M059J (cell line): ENCODE results near the gene TAOK3. TPM values are rescaled to one million over a fixed set of nuclear protein-coding genes. Genes with fewer than 3 reads are reported as not detected.
A peak's percentile ranks its signal among the peaks of the same experiment; 100 is the strongest.
"Not testable (repeated sequence)": the region's sequence is repeated elsewhere in the genome, so short reads cannot be mapped to it uniquely, and the experiment has no call there.

Experiments used
- DNase-seq: peaks from one replicate; pipeline ENCODE4 v3.0.0-alpha.2; 2012; ENCODE audit warnings: low read depth
- total RNA-seq: library from RNA; depleted of rRNA; stranded (reverse); fragments of >200 nt; shearing (Covaris generic); gene quantifications from 2 replicates; pipeline ENCODE4 v1.2.3, GENCODE V29; 2014; rRNA removed

TAOK3 gene
- 21.9 and 24.7 TPM in 2 replicates for total RNA-seq

DNA sequence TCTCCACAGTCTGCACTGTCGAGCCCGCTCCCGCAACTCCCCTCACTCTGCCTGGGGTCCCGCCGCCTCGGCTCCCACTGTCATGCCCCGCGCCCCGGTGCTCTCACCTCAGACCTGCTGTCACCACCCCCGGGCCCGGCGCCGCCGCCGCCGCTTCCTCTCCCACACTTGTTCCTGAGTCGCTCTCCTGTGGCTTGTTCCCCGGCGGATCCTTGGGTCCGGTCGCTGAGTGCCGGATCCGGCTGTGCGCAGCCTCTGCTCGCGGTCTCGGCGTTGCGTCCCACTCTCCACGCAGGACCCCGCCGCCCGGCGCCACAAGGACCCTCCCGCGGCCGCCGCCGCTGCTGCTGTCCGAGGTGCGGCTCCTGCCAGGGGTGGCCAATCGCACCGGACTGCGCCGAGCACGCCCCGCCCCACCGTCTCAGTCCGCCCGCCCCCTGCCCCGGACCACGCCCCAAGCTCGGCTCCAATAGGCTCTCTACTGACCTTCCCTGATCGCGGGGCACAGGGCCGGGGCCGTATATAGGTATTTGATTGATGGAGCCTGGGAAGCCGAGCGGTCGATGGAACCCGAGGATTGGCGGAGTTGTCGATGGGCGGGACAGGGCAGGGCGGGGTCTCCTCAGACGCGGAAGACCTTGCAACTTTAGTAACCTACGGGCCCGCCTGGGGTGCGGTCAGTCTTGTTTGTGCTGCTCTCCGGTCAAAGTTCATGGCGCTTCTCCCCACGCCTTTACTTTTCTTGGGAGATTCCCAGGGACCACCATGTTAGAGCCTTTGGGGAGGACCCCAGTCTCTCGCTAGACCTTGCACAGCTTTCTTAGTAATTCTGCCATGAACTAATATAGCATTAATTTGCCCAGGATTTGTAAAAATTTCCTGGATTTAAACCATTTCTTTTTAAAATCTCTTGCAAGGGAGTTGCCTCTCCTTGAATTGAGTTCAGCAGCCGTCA lies at the start of gene TAOK3:
Gene TAOK3 (minus strand): TSS at position 367 of the 955 bp plus-strand sequence. CDS start 117,340 bp downstream, outside the sequence.
- DNase-seq: peak; percentile 95

GRCh38 chr12:118420673-118421072 lies 48.0 kb upstream of the TAOK3 start:
- no peak for DNase-seq

GRCh38 chr12:118418385-118419057 lies 45.8 kb upstream of the TAOK3 start:
- peak; percentile 9 for DNase-seq

- no peak for DNase-seq
Measured at GRCh38 chr12:118417942-118418341, 45.2 kb upstream of the TAOK3 start.

DNA sequence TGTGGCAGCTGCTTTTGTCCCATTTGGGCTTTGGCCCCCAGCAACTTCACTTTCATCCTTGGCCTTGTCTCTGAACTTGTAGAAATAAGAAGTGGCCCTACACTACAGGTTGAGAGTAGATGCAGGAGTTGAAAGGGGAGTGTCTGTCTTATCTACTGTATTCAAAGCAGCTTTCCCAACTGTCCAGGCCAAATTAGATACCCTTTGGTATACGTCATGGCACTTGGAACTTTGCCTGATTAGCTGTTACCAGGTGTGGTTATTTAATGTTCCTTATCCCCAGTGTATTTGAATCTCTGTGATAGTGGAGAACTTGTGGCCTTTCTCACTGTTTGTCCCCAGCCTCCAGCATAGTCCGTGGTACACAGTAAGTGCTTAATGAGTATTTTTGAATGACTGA lies 37.1 kb upstream of the TAOK3 start:
- DNase-seq: no peak

DNA sequence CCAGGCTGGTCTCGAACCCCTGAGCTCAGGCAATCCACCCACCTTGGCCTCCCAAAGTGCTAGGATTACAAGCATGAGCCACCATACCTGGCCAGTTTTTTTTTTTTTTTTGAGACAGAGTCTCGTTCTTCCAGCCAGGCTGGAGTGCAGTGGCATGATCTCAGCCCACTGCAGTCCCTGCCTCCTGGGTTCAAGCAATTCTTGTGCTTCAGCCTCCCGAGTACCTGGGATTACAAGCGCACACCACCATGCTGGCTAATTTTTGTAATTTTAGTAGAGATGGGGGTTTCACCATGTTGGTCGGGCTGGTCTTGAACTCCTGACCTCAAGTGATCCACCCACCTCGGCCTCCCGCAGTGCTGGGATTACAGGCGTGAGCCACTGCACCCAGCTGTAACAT lies 35.5 kb upstream of the TAOK3 start:
- DNase-seq: not testable (repeated sequence)

DNA sequence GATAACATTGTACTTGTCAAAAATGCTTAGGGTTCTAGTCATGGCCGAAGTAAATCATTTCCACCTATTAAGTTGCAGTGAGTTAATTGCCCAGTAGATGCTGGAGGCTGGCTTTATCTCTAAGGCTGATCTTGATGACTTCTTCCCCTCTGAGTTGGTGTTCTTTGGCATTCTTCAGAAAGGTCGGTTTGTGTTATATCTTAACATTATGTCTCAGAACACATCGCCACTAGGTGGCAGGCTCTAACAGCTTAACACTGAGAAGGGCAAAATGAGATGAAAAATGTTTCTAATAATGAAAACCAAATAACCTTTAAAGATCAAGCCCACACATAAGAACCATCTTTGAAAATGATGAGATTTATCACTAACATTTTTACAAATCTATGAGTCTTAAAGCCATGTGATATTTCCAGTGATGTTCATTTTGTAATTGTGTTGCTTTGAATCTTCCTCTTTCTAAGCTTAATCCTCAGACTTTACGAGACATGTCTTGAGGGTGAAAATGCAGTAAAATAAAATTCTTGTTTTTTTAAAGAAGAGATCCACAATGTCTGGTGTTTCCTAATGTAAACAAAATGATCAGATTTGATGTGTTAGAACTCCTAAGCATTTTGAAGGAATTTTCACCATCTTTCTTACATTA lies 32.3 kb upstream of the TAOK3 start:
- peak; percentile 75 for DNase-seq

GRCh38 chr12:118402251-118402650 lies 29.5 kb upstream of the TAOK3 start:
- DNase-seq: peak; percentile 67

DNA sequence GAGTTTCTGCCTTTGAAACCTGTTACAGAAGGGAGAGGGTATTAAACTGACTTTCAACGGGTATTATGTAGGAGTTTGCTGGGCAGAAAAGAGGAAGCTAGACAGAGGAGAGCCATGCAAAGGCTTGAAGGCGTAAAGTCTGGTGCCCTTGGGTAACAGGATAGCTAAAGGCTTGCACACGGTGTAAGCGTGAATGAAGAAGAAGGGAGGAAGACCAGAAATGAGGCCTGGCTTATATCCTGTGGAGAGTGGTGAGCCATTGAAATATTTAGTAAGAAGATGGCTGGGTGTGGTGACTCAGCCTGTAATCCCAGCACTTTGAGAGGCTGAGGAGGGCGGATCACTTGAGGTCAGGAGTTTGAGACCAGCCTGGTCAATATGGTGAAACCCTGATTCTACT lies 26.2 kb upstream of the TAOK3 start:
- no peak for DNase-seq

DNA sequence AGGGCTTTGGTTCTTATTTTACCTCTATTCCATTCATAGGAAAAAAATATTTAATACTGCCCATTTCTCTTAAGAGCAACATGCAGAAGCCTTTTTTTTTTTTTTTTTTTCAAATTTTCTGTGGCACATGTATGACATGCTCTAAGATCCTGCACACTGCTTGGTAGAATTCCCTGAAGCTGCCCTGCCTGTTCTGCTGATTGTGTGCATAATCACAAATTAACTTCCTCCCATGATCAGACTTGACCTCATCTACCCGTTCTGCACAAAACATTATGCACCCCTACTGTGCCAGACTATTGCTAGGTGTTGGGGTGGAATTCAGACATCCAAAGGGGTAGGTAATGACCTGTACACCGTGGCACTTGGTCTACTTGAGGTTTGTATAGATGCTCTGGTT lies 25.8 kb upstream of the TAOK3 start:
- DNase-seq: no peak

DNA sequence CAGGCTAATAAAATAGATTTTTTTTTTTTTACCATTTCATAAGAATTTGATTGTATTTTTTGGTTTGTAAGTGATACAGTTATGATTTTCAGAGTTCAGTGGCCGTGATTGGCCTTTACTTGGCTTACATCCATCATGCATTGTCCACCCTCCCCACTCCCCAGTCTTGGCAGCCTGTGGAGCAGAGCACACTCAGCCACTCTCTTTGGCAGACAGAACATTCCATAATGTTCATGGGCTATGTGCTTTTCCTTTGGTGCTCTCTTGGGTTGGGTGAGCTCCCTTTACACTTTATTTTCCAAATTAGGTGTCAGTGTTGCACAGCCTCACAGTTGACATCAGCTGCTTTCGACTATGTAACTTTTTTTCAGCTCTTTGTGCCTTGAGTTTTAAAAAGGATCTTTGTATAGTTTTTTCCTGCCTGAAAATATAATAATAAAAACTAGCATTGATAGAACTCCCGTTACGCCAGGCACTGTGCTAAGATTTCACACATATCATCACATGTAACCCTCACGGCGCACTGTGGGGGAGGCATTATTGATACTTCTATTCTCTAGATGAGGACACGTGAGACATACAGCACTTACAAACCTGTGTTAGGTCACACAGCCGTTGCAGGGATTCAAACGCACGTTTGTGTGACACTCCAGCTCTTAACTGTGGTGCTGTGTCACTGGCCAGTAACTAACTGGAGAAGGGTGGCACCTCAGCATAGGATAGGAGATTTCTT lies 25.2 kb upstream of the TAOK3 start:
- DNase-seq: no peak

DNA sequence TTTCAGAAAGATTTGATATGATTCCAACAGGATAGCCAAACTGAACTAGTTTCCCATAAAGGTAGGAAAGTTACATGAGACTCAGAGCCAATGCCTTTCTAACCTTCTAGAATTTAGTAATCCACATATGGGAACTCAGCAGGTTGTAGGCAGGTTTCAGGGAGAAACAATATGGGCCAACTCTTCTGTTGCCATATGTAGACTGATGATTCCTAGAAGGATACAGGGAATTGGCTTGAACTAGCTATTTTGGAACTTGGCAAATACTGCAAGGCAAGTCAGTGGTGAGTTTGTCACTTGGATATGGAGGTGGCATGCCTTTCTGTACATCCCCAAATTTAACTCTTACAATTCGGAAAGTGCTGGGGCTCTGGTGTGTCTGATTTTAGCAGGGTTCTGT lies 19.1 kb upstream of the TAOK3 start:
- no peak for DNase-seq

GRCh38 chr12:118391424-118391823 lies 18.7 kb upstream of the TAOK3 start:
- DNase-seq: no peak

- peak; percentile 62 for DNase-seq
Measured at GRCh38 chr12:118377884-118378470, 5.3 kb upstream of the TAOK3 start.

GRCh38 chr12:118377021-118377883 lies 4.5 kb upstream of the TAOK3 start:
- no peak for DNase-seq

DNA sequence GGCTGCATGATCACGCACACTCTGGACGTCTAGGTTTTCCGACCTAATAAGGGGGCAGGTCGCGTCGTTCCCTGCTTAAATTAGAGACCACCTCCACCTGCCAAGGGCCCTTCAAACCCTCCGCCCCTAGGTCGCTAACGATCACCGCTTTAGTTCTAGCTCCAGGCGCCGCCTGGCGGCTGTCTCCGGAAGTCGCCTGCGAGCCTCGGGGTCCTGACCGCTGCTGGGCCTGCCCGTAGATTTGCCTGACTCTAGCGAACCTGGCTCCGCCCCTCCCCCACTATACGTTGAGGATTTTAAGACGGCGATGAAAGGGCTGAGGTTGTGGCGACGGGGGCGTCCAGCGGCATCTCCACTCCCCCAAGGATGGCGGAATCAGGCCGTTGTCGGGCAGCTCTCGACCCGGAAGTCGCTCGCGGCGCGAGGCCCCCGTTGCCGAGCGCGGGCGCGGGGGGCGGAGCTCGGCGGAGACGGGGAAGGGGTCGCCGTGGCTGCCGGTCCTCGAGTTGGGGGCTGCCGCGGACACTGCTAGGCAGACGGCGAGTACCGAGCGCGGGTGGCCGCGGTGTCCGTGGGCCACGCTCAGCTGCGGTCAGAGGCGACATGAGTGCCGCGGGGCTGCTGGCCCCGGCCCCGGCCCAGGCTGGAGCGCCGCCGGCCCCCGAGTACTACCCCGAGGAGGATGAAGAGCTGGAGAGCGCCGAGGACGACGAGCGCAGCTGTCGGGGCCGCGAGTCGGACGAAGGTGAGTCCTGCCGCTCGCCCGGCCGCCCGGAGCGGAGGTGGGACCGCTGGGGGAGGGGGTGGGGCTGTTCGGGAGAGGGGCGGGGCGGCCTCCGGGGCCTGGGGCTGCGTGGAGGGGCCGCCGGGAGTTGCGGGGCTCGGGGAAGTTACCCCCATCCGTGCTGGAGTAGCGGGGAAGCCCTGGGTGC lies 3.6 kb upstream of the TAOK3 start, which contains the start of gene SUDS3:
Gene SUDS3 (plus strand): TSS at position 467 of the 932 bp plus-strand sequence. CDS start 137 bp downstream, at position 604.
- peak; percentile 71 for DNase-seq

- DNase-seq: no peak
Measured at GRCh38 chr12:118375348-118375747, 2.6 kb upstream of the TAOK3 start.

GRCh38 chr12:118374909-118375308 lies 2.2 kb upstream of the TAOK3 start:
- DNase-seq: no peak

- no peak for DNase-seq
Measured at GRCh38 chr12:118374126-118374725, 1.5 kb upstream of the TAOK3 start.
